K562 (cell line): ENCODE results near the gene BST1. TPM values are rescaled to one million over a fixed set of nuclear protein-coding genes. Genes with fewer than 3 reads are reported as not detected.

Experiments
- ATAC-seq: fragments of 200-7000 bp; cut with Tn5 transposase; 3 replicates; pipeline ENCODE4 v1.9.1; 2020; ENCODE audit warnings: moderate library complexity
- BruUV-seq: library from RNA; stranded (reverse); fragments of 400-500 nt; replicated peaks from 2 replicates; lab custom pipeline; 2021; lab: Mats Ljungman, UMichigan
- CTCF ChIA-PET: fragments of 300-600 bp; formaldehyde crosslinking; extraction: SDS; loops from one replicate; lab custom pipeline; 2021; ENCODE audit warnings: low intra/inter-chr PET ratio; lab: Yijun Ruan, JAX
- POLR2A ChIA-PET: fragments of 300-600, 350-650 bp; sonication (Branson Sonifier 250); formaldehyde crosslinking; extraction: SDS; loops from one replicate; lab custom pipeline; 2021; ENCODE audit warnings: antibody characterized with exemption, inconsistent platforms; lab: Yijun Ruan, JAX
- DNase-seq, 4 experiments: peaks; one replicate each; pipeline versions ENCODE4 v3.0.0 to v3.0.0-alpha.2; 2011 to 2018; ENCODE audit warnings: low spot score in 3 of 4, mixed read lengths in 3 of 4; ENCODE audit errors: extremely low read depth in 1 of 4
- FAIRE-seq: peaks from 2 replicates; lab custom pipeline; 2011; peaks lifted over from hg19 to GRCh38; lab: Jason Lieb, UNC
- H2AFZ ChIP-seq: 2 replicates; pipeline ENCODE4 v1.6.0; 2011; ENCODE audit warnings: low read depth, low read length, control low read depth, inconsistent platforms
- H3K27ac ChIP-seq: fragments of 200-600 bp; 3 replicates; pipeline ENCODE4 v1.8.0; 2011; ENCODE audit warnings: low read depth, mild to moderate bottlenecking, control low read depth, inconsistent platforms, low read length, moderate library complexity, mixed read lengths; ENCODE audit errors: extremely low read depth
- H3K27me3 ChIP-seq, 2 experiments: fragments of 300-600 bp in 1 of 2; 2 replicates in 1 of 2; 3 replicates in 1 of 2; pipeline versions ENCODE4 v1.6.0 to v1.8.0; 2011; ENCODE audit warnings: inconsistent platforms in 2 of 2, low read length in 2 of 2, mild to moderate bottlenecking in 1 of 2, mixed read lengths in 1 of 2, moderate library complexity in 1 of 2; ENCODE audit not compliant: control insufficient read depth in 2 of 2, insufficient read depth in 2 of 2
- H3K36me3 ChIP-seq: fragments of 300-600 bp; 3 replicates; pipeline ENCODE4 v1.8.0; 2011; ENCODE audit warnings: mild to moderate bottlenecking, low read length, inconsistent platforms; ENCODE audit not compliant: control insufficient read depth, insufficient read depth
- H3K4me1 ChIP-seq, 2 experiments: fragments of 200-600 bp in 1 of 2; replicated peaks in 1 of 2; 2 replicates in 1 of 2; 3 replicates in 1 of 2; pipeline versions ENCODE4 v1.5.1 to v1.8.0; 2011; ENCODE audit warnings: inconsistent platforms in 2 of 2, low read length in 2 of 2, mild to moderate bottlenecking in 1 of 2, mixed read lengths in 1 of 2, moderate library complexity in 1 of 2; ENCODE audit not compliant: control insufficient read depth in 2 of 2, insufficient read depth in 2 of 2
- H3K4me2 ChIP-seq: 2 replicates; pipeline ENCODE4 v1.6.1; 2011; ENCODE audit warnings: low read length, control low read depth, inconsistent platforms, mixed read lengths; ENCODE audit not compliant: insufficient read depth
- H3K4me3 ChIP-seq: fragments of 200-600 bp; sonication (generic), shearing (Covaris generic); 2 replicates; pipeline ENCODE4 v1.5.1; 2016; ENCODE audit warnings: control low read depth, inconsistent platforms
- H3K79me2 ChIP-seq: fragments of 200-600 bp; 3 replicates; pipeline ENCODE4 v1.8.0; 2011; ENCODE audit warnings: low read length, inconsistent platforms; ENCODE audit not compliant: control insufficient read depth, insufficient read depth
- H3K9ac ChIP-seq, 2 experiments: 2 replicates each; pipeline versions ENCODE4 v1.6.0 to v1.6.1; 2011; ENCODE audit warnings: low read depth in 2 of 2, low read length in 2 of 2, control low read depth in 1 of 2, inconsistent platforms in 1 of 2, mild to moderate bottlenecking in 1 of 2, mixed read lengths in 1 of 2; ENCODE audit not compliant: insufficient read depth in 1 of 2
- H3K9me1 ChIP-seq: one replicate; pipeline ENCODE4 v1.6.0; 2011; ENCODE audit warnings: inconsistent platforms, mild to moderate bottlenecking, low read length, moderate library complexity; ENCODE audit not compliant: control insufficient read depth, insufficient read depth
- H3K9me3 ChIP-seq: replicated peaks from 2 replicates; pipeline ENCODE4 v1.5.1; 2011; ENCODE audit warnings: low read depth, low read length, inconsistent platforms; ENCODE audit not compliant: control insufficient read depth, insufficient read depth
- H4K20me1 ChIP-seq: replicated peaks from 2 replicates; pipeline ENCODE4 v1.6.1; 2011; ENCODE audit warnings: low read length, inconsistent platforms, mixed read lengths; ENCODE audit not compliant: control insufficient read depth, insufficient read depth
- CREM ChIP-seq: IDR thresholded peaks from 2 replicates; pipeline ENCODE4 v1.6.1; 2014; ENCODE audit warnings: antibody characterized with exemption, low read depth
- KDM5B ChIP-seq: fragments of 200-600 bp; sonication (generic); IDR thresholded peaks from 2 replicates; pipeline ENCODE4 v1.6.1; 2012; ENCODE audit warnings: low read depth, mild to moderate bottlenecking, moderate library complexity, low read length, control low read depth, inconsistent platforms; ENCODE audit not compliant: insufficient replicate concordance
- NFE2 ChIP-seq: IDR thresholded peaks from 2 replicates; pipeline ENCODE4 v1.6.1; 2014; ENCODE audit warnings: antibody characterized with exemption, low read depth
- NFIC ChIP-seq: fragments of 450-650 bp; IDR thresholded peaks from 2 replicates; pipeline ENCODE4 v1.6.1; 2017; ENCODE audit warnings: mild to moderate bottlenecking, inconsistent platforms
- ZFX ChIP-seq: sonication (generic); formaldehyde crosslinking; IDR thresholded peaks from 2 replicates; pipeline ENCODE4 v1.8.0; 2022; ENCODE audit warnings: mild to moderate bottlenecking, missing genetic modification reagents, moderate library complexity
- ZNF507 ChIP-seq: conservative IDR thresholded peaks from 2 replicates; pipeline ENCODE4 v1.6.1; 2017; ENCODE audit warnings: missing genetic modification characterization, missing compliant biosample characterization
- ZNF830 ChIP-seq: fragments of 250-450 bp; sonication (Bioruptor Pico); IDR thresholded peaks from 2 replicates; pipeline ENCODE4 v1.5.0; 2021; ENCODE audit warnings: mild to moderate bottlenecking
- WGBS: fragments of 100-300 bp; shearing (Covaris generic); methylation state at CpG from one replicate; pipeline ENCODE4 v1.1.6; 2016; ENCODE audit warnings: low coverage, mixed read lengths; ENCODE audit not compliant: insufficient coverage; ENCODE audit errors: missing lambda C conversion rate; 5-methylcytosine and 5-hydroxymethylcytosine counted together
- in situ Hi-C: fragments of 300-500 bp; cut with MboI; formaldehyde crosslinking; loops from 4 replicates; pipeline ENCODE4 v1.15.0; 2018; ENCODE audit warnings: inconsistent platforms, mixed read lengths
- intact Hi-C: fragments of 100-400 bp; cut with micrococcal nuclease; formaldehyde crosslinking; loops from 2 replicates; pipeline ENCODE4 v1.14.2; 2022
- polyA plus RNA-seq, 8 experiments: library from polyadenylated mRNA; depleted of rRNA in 4 of 8; stranded (reverse) in 5 of 8; unstranded in 3 of 8; fragments of >200 nt; fragmentation: Nextera tagmentation in 2 of 8; fragmentation: Illumina TruSeq in 1 of 8; extraction: Ambion mirVana in 2 of 8; extraction: Trizol in 1 of 8; gene quantifications; 2 replicates each; pipeline versions ENCODE4 v1.2.1 to v1.2.3, GENCODE V29; 2011 to 2014; ENCODE audit warnings: inconsistent platforms in 1 of 8, missing spikeins in 1 of 8
- total RNA-seq, 7 experiments: library from RNA; depleted of rRNA in 6 of 7; stranded (reverse); fragments of >200 nt in 6 of 7; fragmentation: Illumina TruSeq in 2 of 7; extraction: Trizol in 2 of 7; gene quantifications; 2 replicates each; pipeline versions ENCODE4 v1.2.1 to v1.2.3, GENCODE V29; 2011 to 2021; ENCODE audit warnings: low replicate concordance in 1 of 7

The BST1 gene
- total and polyA plus RNA-seq, 9 of the 15 experiments (the other 6 are each of a cell fraction or from before 2014, with no cell fraction given): 0.04 to 0.38 (median 0.07) TPM; not detected in 6

- intact Hi-C loops: loop anchor here (5.0 kb wide), 1 partner anchor 66 kb away; no protein-coding TSS in a partner anchor
- 11% methylated on average over 3 of the region's 3 CpGs for WGBS
- DNase-seq: no peak
- Histone ChIP-seq H3K27ac (no peak overlapping the region), H3K9me3 (no peaks in the 10 kb centered on the region), H4K20me1 (no peaks in the 10 kb centered on the region), H3K4me3 (no peak overlapping the region), H3K4me2 (no peak overlapping the region), H3K36me3 (no peaks in the 10 kb centered on the region), H3K79me2 (no peaks in the 10 kb centered on the region), H2AFZ (no peak overlapping the region), H3K9ac (no peak overlapping the region), H3K4me1 (no peaks in the 10 kb centered on the region; a peak in 1 of 5 replicates), H3K27me3 (no peaks in the 10 kb centered on the region; a peak in 2 of 5 replicates), H3K9me1 (no peaks in the 10 kb centered on the region)
- POLR2A ChIA-PET: no interaction called here
- no peak for ATAC-seq
- in situ Hi-C loops: no loop called here
- CTCF ChIA-PET: no interaction called here
- BruUV-seq: no TSS peak
- TF ChIP-seq KDM5B: no peak
- TF ChIP-seq ZNF830 (CRISPR knock-in tag): no peak
- no peak for TF ChIP-seq NFE2
- no peak for TF ChIP-seq ZNF507
- TF ChIP-seq ZFX (CRISPR knock-in tag): no peak
- no peak for TF ChIP-seq CREM
- TF ChIP-seq NFIC: no peak
- no peak for FAIRE-seq
Observed at GRCh38 chr4:15717657-15718416, 15.0 kb downstream of the BST1 start.
